ENCODE results near the gene TMEM174.

DNA sequence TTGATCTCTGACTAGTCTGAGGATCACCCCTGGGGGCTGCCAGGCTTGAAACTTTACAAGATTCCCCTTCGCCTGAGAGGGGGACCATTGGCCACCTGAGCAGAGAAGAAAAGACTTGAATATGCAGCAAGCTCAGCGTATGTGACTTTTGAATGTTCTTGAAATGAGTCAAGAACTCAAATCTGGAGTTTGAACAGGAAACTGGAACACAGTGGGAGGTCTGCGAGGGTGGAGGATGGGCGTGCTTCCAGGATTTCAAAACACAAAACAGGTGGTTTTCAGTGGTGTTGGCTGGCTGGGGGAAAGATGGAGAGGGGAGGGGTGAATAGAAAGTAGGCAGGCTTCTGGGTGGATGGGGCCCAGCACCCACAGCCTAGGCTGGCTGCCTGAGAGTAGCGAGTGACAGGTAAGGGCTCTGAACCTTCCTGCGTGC is 40.6 kb downstream of the TMEM174 start:
- TF ChIP-seq POLR2AphosphoS5 (IDR thresholded peaks at IDR 0.05; ENCODE audit: low read depth, low read length) (no peak), POLR2A (IDR thresholded peaks at IDR 0.05; ENCODE audit: low read depth, low read length) (no peak), TAF1 (IDR thresholded peaks at IDR 0.05; ENCODE audit: borderline replicate concordance, low read depth, low read length) (no peak)
